Mesenchymal stem cell (in vitro differentiated cells and primary cell): Measurements from ENCODE around the gene CEP104.

ENCODE experiments used
- DNase-seq: peaks from one replicate; pipeline ENCODE4 v3.0.0-alpha.2; 2013
- H2AFZ ChIP-seq: one replicate; pipeline ENCODE4 v1.6.1; 2013; ENCODE audit warnings: low read depth, mild to moderate bottlenecking, control low read depth, inconsistent platforms, low read length, moderate library complexity
- H2AK5ac ChIP-seq: 2 replicates; pipeline ENCODE4 v1.6.1; 2013; ENCODE audit warnings: low read length, moderate library complexity, mild to moderate bottlenecking, inconsistent platforms; ENCODE audit not compliant: severe bottlenecking
- H2BK120ac ChIP-seq: one replicate; pipeline ENCODE4 v1.6.1; 2013; ENCODE audit warnings: low read depth, mild to moderate bottlenecking, inconsistent platforms, low read length, moderate library complexity
- H2BK12ac ChIP-seq, 2 experiments: one replicate each; pipeline ENCODE4 v1.6.1; 2013; ENCODE audit warnings: inconsistent platforms in 2 of 2, low read length in 2 of 2, mild to moderate bottlenecking in 2 of 2, moderate library complexity in 2 of 2, control low read depth in 1 of 2
- H2BK15ac ChIP-seq: one replicate; pipeline ENCODE4 v1.6.1; 2013; ENCODE audit warnings: mild to moderate bottlenecking, low read depth, inconsistent platforms; ENCODE audit not compliant: poor library complexity, severe bottlenecking
- H2BK5ac ChIP-seq: 2 replicates; pipeline ENCODE4 v1.6.1; 2013; ENCODE audit warnings: low read depth, mild to moderate bottlenecking, low read length, control low read depth, inconsistent platforms; ENCODE audit not compliant: poor library complexity, severe bottlenecking
- H3K14ac ChIP-seq, 2 experiments: one replicate each; pipeline ENCODE4 v1.6.1; 2013; ENCODE audit warnings: inconsistent platforms in 2 of 2, low read length in 2 of 2, control low read depth in 1 of 2, mild to moderate bottlenecking in 1 of 2, moderate library complexity in 1 of 2
- H3K18ac ChIP-seq, 2 experiments: one replicate each; pipeline ENCODE4 v1.6.1; 2013; ENCODE audit warnings: inconsistent platforms in 2 of 2, low read length in 2 of 2, control low read depth in 1 of 2, low read depth in 1 of 2, mild to moderate bottlenecking in 1 of 2
- H3K23ac ChIP-seq, 2 experiments: one replicate each; pipeline ENCODE4 v1.6.1; 2013; ENCODE audit warnings: inconsistent platforms in 2 of 2, low read length in 2 of 2, mild to moderate bottlenecking in 2 of 2, moderate library complexity in 2 of 2, control low read depth in 1 of 2
- H3K27ac ChIP-seq: 2 replicates; pipeline ENCODE4 v1.5.1; 2013; ENCODE audit warnings: mild to moderate bottlenecking, moderate library complexity, low read length, control low read depth, inconsistent platforms; ENCODE audit not compliant: poor library complexity, severe bottlenecking
- H3K27me3 ChIP-seq, 2 experiments: 2 replicates each; pipeline versions ENCODE4 v1.6.1 to v1.7.0; 2013; ENCODE audit warnings: low read length in 2 of 2, mild to moderate bottlenecking in 2 of 2, moderate library complexity in 2 of 2, control low read depth in 1 of 2, inconsistent platforms in 1 of 2; ENCODE audit not compliant: control insufficient read depth in 1 of 2, insufficient read depth in 1 of 2
- H3K36me3 ChIP-seq, 2 experiments: 2 replicates each; pipeline versions ENCODE4 v1.6.1 to v1.7.0; 2013; ENCODE audit warnings: low read length in 2 of 2, control low read depth in 1 of 2, inconsistent platforms in 1 of 2, low read depth in 1 of 2, mild to moderate bottlenecking in 1 of 2; ENCODE audit not compliant: insufficient read depth in 2 of 2, control insufficient read depth in 1 of 2
- H3K4ac ChIP-seq, 2 experiments: one replicate each; pipeline ENCODE4 v1.6.1; 2013; ENCODE audit warnings: inconsistent platforms in 2 of 2, low read length in 2 of 2, mild to moderate bottlenecking in 2 of 2, moderate library complexity in 2 of 2, control low read depth in 1 of 2, low read depth in 1 of 2
- H3K4me1 ChIP-seq: 2 replicates; pipeline ENCODE4 v1.6.1; 2013; ENCODE audit warnings: low read depth, low read length, control low read depth; ENCODE audit not compliant: control insufficient read depth, insufficient read depth
- H3K4me2 ChIP-seq: 2 replicates; pipeline ENCODE4 v1.6.1; 2013; ENCODE audit warnings: low read length, mild to moderate bottlenecking, inconsistent platforms; ENCODE audit not compliant: poor library complexity, severe bottlenecking
- H3K4me3 ChIP-seq, 2 experiments: 2 replicates each; pipeline versions ENCODE4 v1.5.1 to v1.7.0; 2013; ENCODE audit warnings: low read length in 2 of 2, mild to moderate bottlenecking in 2 of 2, control low read depth in 1 of 2, low read depth in 1 of 2; ENCODE audit not compliant: insufficient read depth in 1 of 2
- H3K79me1 ChIP-seq: replicated peaks from 2 replicates; pipeline ENCODE4 v1.6.1; 2013; ENCODE audit warnings: mild to moderate bottlenecking, control low read depth, low read length, inconsistent platforms; ENCODE audit not compliant: poor library complexity, severe bottlenecking
- H3K9ac ChIP-seq: 2 replicates; pipeline ENCODE4 v1.7.0; 2013; ENCODE audit warnings: mild to moderate bottlenecking, low read length, moderate library complexity
- H3K9me3 ChIP-seq: 2 replicates; pipeline ENCODE4 v1.7.0; 2013; ENCODE audit warnings: mild to moderate bottlenecking, low read length; ENCODE audit not compliant: control insufficient read depth
- H4K8ac ChIP-seq: one replicate; pipeline ENCODE4 v1.6.1; 2013; ENCODE audit warnings: inconsistent platforms, mild to moderate bottlenecking, low read length, moderate library complexity
- H4K91ac ChIP-seq: one replicate; pipeline ENCODE4 v1.6.1; 2013; ENCODE audit warnings: mild to moderate bottlenecking, low read length, inconsistent platforms
- WGBS: methylation state at CpG from one replicate; pipeline ENCODE4 v1.1.7; 2013; ENCODE audit warnings: mixed read lengths; 5-methylcytosine and 5-hydroxymethylcytosine counted together

CEP104 gene

GRCh38 chr1:3841491-3841890 is 15.5 kb downstream of the CEP104 start:
- no peak overlapping the region for H4K91ac ChIP-seq
- H3K27me3 ChIP-seq: no peaks in the 10 kb centered on the region
- no peak overlapping the region for H2BK15ac ChIP-seq
- no peak overlapping the region for H2BK5ac ChIP-seq
- no peak overlapping the region for H3K9ac ChIP-seq
- no peak overlapping the region for H2BK12ac ChIP-seq
- no peak overlapping the region for H3K4me3 ChIP-seq
- H2AK5ac ChIP-seq: no peak overlapping the region
- H3K9me3 ChIP-seq: peaks cover 26% of the 10 kb centered on the region
- H2BK120ac ChIP-seq: no peak overlapping the region
- no peak overlapping the region for H3K4me2 ChIP-seq
- H3K18ac ChIP-seq: no peak overlapping the region
- H3K27ac ChIP-seq: no peak overlapping the region
- DNase-seq: no peak
- no peaks in the 10 kb centered on the region for H3K4me1 ChIP-seq
- peaks cover 64 to 77% of the 10 kb centered on the region in 2 experiments for H3K36me3 ChIP-seq
- no peak overlapping the region for H2AFZ ChIP-seq
- WGBS: 96% methylated on average over 5 of the region's 7 CpGs
- H3K14ac ChIP-seq: no peak overlapping the region
- no peak overlapping the region for H4K8ac ChIP-seq
- H3K79me1 ChIP-seq: peaks cover 2% of the 10 kb centered on the region
- H3K23ac ChIP-seq: no peak overlapping the region
- no peak overlapping the region for H3K4ac ChIP-seq

- Histone ChIP-seq H2BK5ac (no peak overlapping the region), H3K23ac (no peak overlapping the region), H2BK12ac (no peak overlapping the region), H3K4me2 (no peak overlapping the region), H3K36me3 (peaks cover 64 to 73% of the 10 kb centered on the region in 2 experiments), H3K9me3 (peaks cover 26% of the 10 kb centered on the region), H2AFZ (no peak overlapping the region), H3K4me3 (no peak overlapping the region), H4K91ac (no peak overlapping the region), H2BK120ac (no peak overlapping the region), H3K14ac (no peak overlapping the region), H3K27ac (no peak overlapping the region), H2BK15ac (no peak overlapping the region), H3K27me3 (no peaks in the 10 kb centered on the region), H3K4ac (no peak overlapping the region), H3K9ac (no peak overlapping the region), H3K18ac (no peak overlapping the region), H3K79me1 (no peaks in the 10 kb centered on the region), H4K8ac (no peak overlapping the region), H3K4me1 (no peaks in the 10 kb centered on the region), H2AK5ac (no peak overlapping the region)
- no peak for DNase-seq
- WGBS: over 99% methylated on average over 11 of the region's 11 CpGs
These were observed 18.2 kb downstream of the CEP104 start for GRCh38 chr1:3838788-3839187.

GRCh38 chr1:3837685-3838084 is 19.3 kb downstream of the CEP104 start:
- Histone ChIP-seq H4K8ac (no peak overlapping the region), H3K79me1 (no peaks in the 10 kb centered on the region), H3K9me3 (peaks cover 26% of the 10 kb centered on the region), H3K27ac (no peak overlapping the region), H3K23ac (no peak overlapping the region), H2BK5ac (no peak overlapping the region), H3K18ac (no peak overlapping the region), H3K4me2 (no peak overlapping the region), H2AK5ac (no peak overlapping the region), H3K36me3 (peaks cover 64 to 82% of the 10 kb centered on the region in 2 experiments), H2BK120ac (no peak overlapping the region), H3K4me3 (no peak overlapping the region), H4K91ac (no peak overlapping the region), H3K14ac (no peak overlapping the region), H2BK15ac (no peak overlapping the region), H2AFZ (no peak overlapping the region), H3K9ac (no peak overlapping the region), H3K4me1 (no peaks in the 10 kb centered on the region), H2BK12ac (no peak overlapping the region), H3K4ac (no peak overlapping the region), H3K27me3 (no peaks in the 10 kb centered on the region)
- DNase-seq: no peak
- WGBS: 85% methylated on average over 1 of the region's 1 CpG

GRCh38 chr1:3837200-3837599 is 19.8 kb downstream of the CEP104 start:
- Histone ChIP-seq H2BK120ac (no peak overlapping the region), H4K8ac (no peak overlapping the region), H2BK12ac (no peak overlapping the region), H2AK5ac (no peak overlapping the region), H2AFZ (no peak overlapping the region), H3K4me2 (no peak overlapping the region), H3K18ac (no peak overlapping the region), H3K9me3 (peaks cover 26% of the 10 kb centered on the region), H3K4me1 (no peaks in the 10 kb centered on the region), H3K23ac (no peak overlapping the region), H4K91ac (no peak overlapping the region), H3K9ac (no peak overlapping the region), H3K36me3 (peaks cover 64 to 82% of the 10 kb centered on the region in 2 experiments), H2BK15ac (no peak overlapping the region), H3K27me3 (no peaks in the 10 kb centered on the region), H3K79me1 (no peaks in the 10 kb centered on the region), H3K27ac (no peak overlapping the region), H3K14ac (no peak overlapping the region), H2BK5ac (no peak overlapping the region), H3K4ac (no peak overlapping the region), H3K4me3 (no peak overlapping the region)
- 100% methylated on average over 6 of the region's 6 CpGs for WGBS
- DNase-seq: no peak
